ENCODE results near the gene SIVA1. TPM values are rescaled to one million over a fixed set of nuclear protein-coding genes. Genes with fewer than 3 reads are reported as not detected.

The SIVA1 gene
- total RNA-seq, 1 donor from 2014 or later = 96.0 TPM

DNA sequence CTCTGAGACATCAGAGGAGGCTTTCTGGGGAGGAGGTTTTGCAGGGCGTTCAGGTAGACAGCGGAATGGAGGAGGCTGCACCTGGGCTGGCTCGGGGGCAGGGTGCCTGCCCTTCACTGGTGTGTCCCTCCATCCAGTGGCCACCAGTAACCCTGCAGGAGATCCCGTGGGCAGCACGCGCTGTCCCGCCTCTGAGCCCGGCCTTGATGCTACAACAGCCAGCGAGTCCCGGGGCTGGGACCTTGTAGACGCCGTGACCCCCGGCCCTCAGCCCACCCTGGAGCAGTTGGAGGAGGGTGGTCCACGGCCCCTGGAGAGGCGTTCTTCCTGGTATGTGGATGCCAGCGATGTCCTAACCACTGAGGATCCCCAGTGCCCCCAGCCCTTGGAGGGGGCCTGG lies 38.9 kb upstream of the SIVA1 start:
- H3K4me1 Mint-ChIP-seq (ENCODE audit: low read depth) = no peaks in the 10 kb centered on the region
- intact Hi-C loops (cut with micrococcal nuclease) = no loop called here
- H3K9me3 Mint-ChIP-seq = no peaks in the 10 kb centered on the region
- H3K27ac Mint-ChIP-seq = no peak overlapping the region
- peaks cover 17% of the 10 kb centered on the region for H3K36me3 Mint-ChIP-seq (ENCODE audit: low read depth)
- H3K27me3 Mint-ChIP-seq (ENCODE audit: low read depth) = no peaks in the 10 kb centered on the region
- no peak for DNase-seq (ENCODE audit: low spot score)
- H3K4me3 Mint-ChIP-seq (ENCODE audit: low read depth) = no peak overlapping the region

DNA sequence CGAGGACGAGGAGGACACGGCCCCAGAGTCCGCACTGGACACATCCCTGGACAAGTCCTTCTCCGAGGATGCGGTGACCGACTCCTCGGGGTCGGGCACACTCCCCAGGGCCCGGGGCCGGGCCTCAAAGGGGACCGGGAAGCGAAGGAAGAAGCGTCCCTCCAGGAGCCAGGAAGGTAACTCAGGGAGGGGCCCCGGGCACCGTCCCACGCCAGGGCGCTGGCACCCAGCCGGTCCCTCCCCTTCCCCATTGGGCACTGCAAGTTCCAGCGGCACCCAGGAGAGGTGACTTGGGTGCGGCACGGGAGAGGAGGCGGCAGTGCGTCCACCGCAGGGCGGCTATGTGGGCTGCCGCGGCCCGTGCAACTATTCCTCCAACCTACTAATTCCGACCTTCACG lies 38.3 kb upstream of the SIVA1 start:
- no peak overlapping the region for H3K4me3 Mint-ChIP-seq (ENCODE audit: low read depth)
- no peaks in the 10 kb centered on the region for H3K9me3 Mint-ChIP-seq
- no peak for DNase-seq (ENCODE audit: low spot score)
- intact Hi-C loops (cut with micrococcal nuclease) = no loop called here
- no peaks in the 10 kb centered on the region for H3K4me1 Mint-ChIP-seq (ENCODE audit: low read depth)
- no peaks in the 10 kb centered on the region for H3K27me3 Mint-ChIP-seq (ENCODE audit: low read depth)
- H3K27ac Mint-ChIP-seq = no peak overlapping the region
- H3K36me3 Mint-ChIP-seq (ENCODE audit: low read depth) = peaks cover 18% of the 10 kb centered on the region

DNA sequence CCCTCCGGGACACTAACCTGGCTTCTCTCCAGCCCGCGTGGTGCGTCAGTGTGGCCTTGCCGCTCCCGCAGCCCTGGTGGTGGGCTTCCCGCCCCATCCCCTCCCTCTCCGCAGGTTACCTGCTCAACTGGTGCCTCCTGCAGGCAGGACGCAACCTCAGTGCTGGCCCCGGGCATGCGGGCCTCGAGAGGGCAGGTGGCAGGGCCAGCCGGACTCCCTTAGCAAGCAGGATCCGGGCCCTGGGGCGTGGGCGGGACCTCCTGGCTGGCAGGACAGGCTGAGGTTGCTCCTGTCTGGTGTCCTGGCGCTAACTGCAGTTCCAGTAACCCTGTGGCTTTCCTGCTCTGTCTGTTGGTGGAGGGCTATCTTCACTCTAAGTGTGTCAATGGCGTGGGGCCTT lies 37.5 kb upstream of the SIVA1 start:
- Mint-ChIP-seq H3K27me3 (ENCODE audit: low read depth) (no peaks in the 10 kb centered on the region), H3K4me1 (ENCODE audit: low read depth) (no peaks in the 10 kb centered on the region), H3K27ac (no peak overlapping the region), H3K4me3 (ENCODE audit: low read depth) (no peak overlapping the region), H3K9me3 (no peaks in the 10 kb centered on the region), H3K36me3 (ENCODE audit: low read depth) (peaks cover 18% of the 10 kb centered on the region)
- intact Hi-C loops (cut with micrococcal nuclease) = no loop called here
- no peak for DNase-seq (ENCODE audit: low spot score)

DNA sequence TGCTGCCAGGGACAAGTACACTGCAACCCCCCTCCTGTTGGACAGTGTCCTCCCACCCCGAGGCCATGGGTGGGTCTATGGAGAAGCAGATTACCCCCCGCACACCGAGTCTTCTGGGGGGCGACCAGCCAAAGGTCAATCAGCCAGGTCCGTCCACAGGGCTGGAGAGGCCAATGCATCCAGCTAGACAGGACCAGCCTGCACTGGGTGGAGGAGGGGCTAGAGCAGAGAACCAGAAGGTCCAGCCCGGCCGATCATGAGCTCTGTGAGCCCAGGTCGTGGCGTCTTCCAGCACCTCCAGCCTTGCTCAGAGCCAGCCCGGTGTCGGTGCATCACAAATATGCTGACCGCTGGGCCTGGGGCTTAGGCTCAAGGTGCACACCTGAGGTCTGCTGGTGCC lies 37.1 kb upstream of the SIVA1 start:
- intact Hi-C loops (cut with micrococcal nuclease) = no loop called here
- H3K4me3 Mint-ChIP-seq (ENCODE audit: low read depth) = no peak overlapping the region
- H3K27me3 Mint-ChIP-seq (ENCODE audit: low read depth) = no peaks in the 10 kb centered on the region
- DNase-seq (ENCODE audit: low spot score) = no peak
- H3K9me3 Mint-ChIP-seq = no peaks in the 10 kb centered on the region
- no peaks in the 10 kb centered on the region for H3K4me1 Mint-ChIP-seq (ENCODE audit: low read depth)
- peaks cover 17% of the 10 kb centered on the region for H3K36me3 Mint-ChIP-seq (ENCODE audit: low read depth)
- H3K27ac Mint-ChIP-seq = no peak overlapping the region

DNA sequence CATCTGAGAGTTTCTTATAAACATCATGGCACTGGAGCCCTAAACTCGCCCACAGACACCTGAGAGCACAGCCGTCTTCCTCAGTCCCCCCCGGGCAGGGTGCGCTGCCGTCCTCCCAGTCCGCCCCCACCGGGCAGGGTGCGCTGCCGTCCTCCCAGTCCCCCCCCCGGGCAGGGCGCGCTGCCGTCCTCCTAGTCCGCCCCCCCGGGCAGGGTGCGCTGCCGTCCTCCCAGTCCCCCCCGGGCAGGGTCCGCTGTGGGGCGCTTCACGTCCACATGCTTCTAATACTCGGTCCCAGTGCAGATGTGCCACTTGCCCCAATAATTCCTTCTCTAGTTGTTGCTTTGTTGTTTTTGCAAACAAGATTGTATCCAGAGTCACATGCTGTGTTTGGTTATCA lies 35.8 kb upstream of the SIVA1 start:
- Mint-ChIP-seq H3K27me3 (ENCODE audit: low read depth) (no peaks in the 10 kb centered on the region), H3K4me1 (ENCODE audit: low read depth) (no peaks in the 10 kb centered on the region), H3K36me3 (ENCODE audit: low read depth) (peaks cover 17% of the 10 kb centered on the region), H3K27ac (no peak overlapping the region), H3K9me3 (no peaks in the 10 kb centered on the region), H3K4me3 (ENCODE audit: low read depth) (no peak overlapping the region)
- no peak for DNase-seq (ENCODE audit: low spot score)
- intact Hi-C loops (cut with micrococcal nuclease) = no loop called here

DNA sequence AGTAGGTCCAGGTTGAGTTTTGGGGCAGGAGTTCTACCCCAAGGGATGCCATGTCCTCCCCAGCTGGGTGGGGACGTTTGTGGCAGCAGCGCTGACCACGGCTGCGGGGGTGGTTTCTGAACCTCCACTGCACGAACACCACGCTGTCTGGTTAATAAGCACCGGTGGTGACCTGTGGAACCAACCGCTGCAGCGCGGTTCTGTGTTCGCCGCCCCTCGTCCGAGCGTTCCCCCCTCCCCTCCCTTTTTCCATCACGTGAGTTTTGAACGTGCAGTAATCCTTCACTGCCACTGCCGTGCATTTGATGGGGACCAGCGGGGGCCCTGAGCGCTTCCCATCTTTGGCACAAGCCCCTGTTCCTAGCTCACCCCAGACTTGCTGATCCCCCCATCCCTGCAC lies 35.3 kb upstream of the SIVA1 start:
- H3K27me3 Mint-ChIP-seq (ENCODE audit: low read depth) = no peaks in the 10 kb centered on the region
- peaks cover 17% of the 10 kb centered on the region for H3K36me3 Mint-ChIP-seq (ENCODE audit: low read depth)
- no peak overlapping the region for H3K27ac Mint-ChIP-seq
- DNase-seq (ENCODE audit: low spot score) = no peak
- no peaks in the 10 kb centered on the region for H3K9me3 Mint-ChIP-seq
- intact Hi-C loops (cut with micrococcal nuclease) = no loop called here
- H3K4me3 Mint-ChIP-seq (ENCODE audit: low read depth) = no peak overlapping the region
- H3K4me1 Mint-ChIP-seq (ENCODE audit: low read depth) = no peaks in the 10 kb centered on the region

DNA sequence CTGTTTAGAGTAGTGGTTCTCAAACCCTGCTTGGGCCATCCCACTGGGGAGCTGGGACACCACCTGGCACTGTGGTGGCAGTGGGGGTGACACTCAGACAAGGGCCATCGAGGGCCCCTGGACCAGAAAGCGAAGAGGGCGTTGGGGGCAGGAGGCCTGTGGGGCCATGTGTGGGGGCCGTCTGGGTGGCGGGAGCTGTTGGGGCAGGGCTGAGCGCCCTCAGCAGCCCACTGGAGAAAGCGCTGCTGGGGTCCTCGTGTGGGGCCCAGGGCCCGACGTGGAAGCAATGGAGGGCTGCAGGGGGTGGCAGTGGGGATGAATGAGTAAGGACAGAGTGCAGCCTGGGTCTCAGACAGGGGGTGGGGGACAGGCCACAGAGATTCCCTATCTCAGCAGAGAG lies 34.8 kb upstream of the SIVA1 start:
- H3K27ac Mint-ChIP-seq = no peak overlapping the region
- no peak overlapping the region for H3K4me3 Mint-ChIP-seq (ENCODE audit: low read depth)
- no peak for DNase-seq (ENCODE audit: low spot score)
- H3K36me3 Mint-ChIP-seq (ENCODE audit: low read depth) = peaks cover 17% of the 10 kb centered on the region
- no peaks in the 10 kb centered on the region for H3K27me3 Mint-ChIP-seq (ENCODE audit: low read depth)
- H3K4me1 Mint-ChIP-seq (ENCODE audit: low read depth) = no peaks in the 10 kb centered on the region
- H3K9me3 Mint-ChIP-seq = no peaks in the 10 kb centered on the region
- intact Hi-C loops (cut with micrococcal nuclease) = no loop called here

DNA sequence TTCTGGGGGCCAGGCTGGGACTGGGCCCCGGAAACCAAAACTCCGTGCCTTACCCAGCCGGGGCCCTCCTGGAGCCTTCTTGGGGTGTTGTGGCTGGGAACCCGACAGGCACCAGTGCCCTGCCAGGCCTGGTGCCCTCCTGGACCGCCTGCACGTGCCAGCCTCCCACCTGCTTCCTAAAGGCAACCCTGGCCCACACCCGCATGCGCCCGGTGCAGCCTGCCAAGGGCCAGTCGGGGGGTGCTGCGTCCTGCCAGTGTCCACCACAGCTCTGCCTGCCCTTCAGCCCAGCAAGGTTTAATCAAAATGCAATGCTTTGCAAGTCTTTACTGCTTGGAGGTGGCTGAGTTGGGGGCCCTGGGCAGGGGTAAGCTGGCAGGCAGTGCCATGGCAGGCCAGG lies 34.1 kb upstream of the SIVA1 start:
- intact Hi-C loops (cut with micrococcal nuclease) = no loop called here
- no peak for DNase-seq (ENCODE audit: low spot score)
- H3K4me3 Mint-ChIP-seq (ENCODE audit: low read depth) = no peak overlapping the region
- peaks cover 15% of the 10 kb centered on the region for H3K36me3 Mint-ChIP-seq (ENCODE audit: low read depth)
- no peaks in the 10 kb centered on the region for H3K27me3 Mint-ChIP-seq (ENCODE audit: low read depth)
- no peak overlapping the region for H3K27ac Mint-ChIP-seq
- no peaks in the 10 kb centered on the region for H3K9me3 Mint-ChIP-seq
- no peaks in the 10 kb centered on the region for H3K4me1 Mint-ChIP-seq (ENCODE audit: low read depth)

DNA sequence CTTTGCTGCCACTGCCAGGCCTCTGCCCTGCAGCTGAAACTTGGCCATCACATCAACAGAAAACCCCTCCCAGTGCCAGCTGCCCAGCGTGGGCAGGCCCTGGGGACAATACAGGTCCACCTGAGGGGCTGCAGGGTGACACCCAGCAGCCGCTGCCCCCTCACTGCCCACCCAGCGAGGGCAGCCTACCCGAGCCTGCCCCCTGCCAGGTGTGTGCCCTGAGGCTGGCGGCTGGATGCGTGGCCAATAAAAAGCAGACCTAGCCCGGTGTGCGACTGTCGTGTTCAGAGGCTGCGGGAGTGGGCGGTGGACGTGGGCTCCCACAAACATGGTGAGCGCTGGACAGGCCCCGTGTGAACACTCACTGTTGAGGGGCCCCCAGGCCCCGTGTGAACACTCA lies 33.6 kb upstream of the SIVA1 start:
- H3K9me3 Mint-ChIP-seq = no peaks in the 10 kb centered on the region
- no peak overlapping the region for H3K4me3 Mint-ChIP-seq (ENCODE audit: low read depth)
- H3K27me3 Mint-ChIP-seq (ENCODE audit: low read depth) = no peaks in the 10 kb centered on the region
- H3K27ac Mint-ChIP-seq = no peak overlapping the region
- DNase-seq (ENCODE audit: low spot score) = no peak
- intact Hi-C loops (cut with micrococcal nuclease) = no loop called here
- H3K36me3 Mint-ChIP-seq (ENCODE audit: low read depth) = peaks cover 10% of the 10 kb centered on the region
- H3K4me1 Mint-ChIP-seq (ENCODE audit: low read depth) = no peaks in the 10 kb centered on the region

DNA sequence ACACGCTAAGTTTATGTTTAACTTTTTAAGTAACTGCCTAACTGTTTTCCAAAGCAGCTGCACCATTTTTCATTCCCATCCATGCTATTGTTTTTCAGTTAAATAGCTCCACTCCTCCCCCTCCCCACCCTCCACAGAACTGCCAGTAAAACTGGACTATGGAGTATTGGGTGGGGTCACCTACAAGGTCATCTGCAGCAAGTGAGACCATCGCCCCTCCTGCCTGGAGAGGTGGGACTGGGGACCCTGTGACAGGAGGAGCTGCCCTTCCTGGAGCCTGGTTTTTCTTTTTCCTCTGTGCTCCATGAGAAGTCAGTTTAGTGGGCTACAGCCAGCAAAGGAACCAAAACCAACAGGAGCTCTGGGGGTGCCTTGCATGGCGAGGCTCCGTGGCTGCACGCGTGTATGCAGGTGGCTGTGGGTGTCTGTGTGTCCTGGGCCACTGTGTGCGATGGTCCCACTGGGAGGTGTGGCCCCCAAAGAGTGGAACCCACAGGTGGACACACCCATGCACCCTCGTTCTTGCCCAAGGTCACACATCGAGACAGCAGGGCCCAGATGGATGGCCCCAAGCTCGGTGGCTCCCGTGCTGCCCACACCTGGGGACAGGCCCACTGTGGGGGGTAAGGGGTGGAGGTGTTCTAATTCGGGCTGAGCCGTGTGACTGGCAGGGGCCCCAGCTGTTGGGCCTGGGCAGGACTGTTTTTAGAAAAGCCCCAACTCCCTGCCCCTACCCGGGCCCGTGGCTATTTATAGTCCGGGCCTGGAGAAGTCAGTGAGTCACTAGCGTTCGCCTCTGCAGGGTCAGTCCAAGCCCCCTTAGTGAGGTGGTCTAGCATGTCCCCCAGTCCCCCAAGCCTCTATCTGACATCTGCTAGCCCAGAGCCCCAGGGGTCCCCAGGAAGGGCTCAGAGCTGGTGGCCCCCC lies 31.2 kb upstream of the SIVA1 start:
- Mint-ChIP-seq H3K4me1 (ENCODE audit: low read depth) (no peaks in the 10 kb centered on the region), H3K4me3 (ENCODE audit: low read depth) (no peak overlapping the region), H3K36me3 (ENCODE audit: low read depth) (peaks cover 5% of the 10 kb centered on the region), H3K27me3 (ENCODE audit: low read depth) (no peaks in the 10 kb centered on the region), H3K27ac (no peak overlapping the region), H3K9me3 (no peaks in the 10 kb centered on the region)
- intact Hi-C loops (cut with micrococcal nuclease) = no loop called here
- DNase-seq (ENCODE audit: low spot score) = no peak

DNA sequence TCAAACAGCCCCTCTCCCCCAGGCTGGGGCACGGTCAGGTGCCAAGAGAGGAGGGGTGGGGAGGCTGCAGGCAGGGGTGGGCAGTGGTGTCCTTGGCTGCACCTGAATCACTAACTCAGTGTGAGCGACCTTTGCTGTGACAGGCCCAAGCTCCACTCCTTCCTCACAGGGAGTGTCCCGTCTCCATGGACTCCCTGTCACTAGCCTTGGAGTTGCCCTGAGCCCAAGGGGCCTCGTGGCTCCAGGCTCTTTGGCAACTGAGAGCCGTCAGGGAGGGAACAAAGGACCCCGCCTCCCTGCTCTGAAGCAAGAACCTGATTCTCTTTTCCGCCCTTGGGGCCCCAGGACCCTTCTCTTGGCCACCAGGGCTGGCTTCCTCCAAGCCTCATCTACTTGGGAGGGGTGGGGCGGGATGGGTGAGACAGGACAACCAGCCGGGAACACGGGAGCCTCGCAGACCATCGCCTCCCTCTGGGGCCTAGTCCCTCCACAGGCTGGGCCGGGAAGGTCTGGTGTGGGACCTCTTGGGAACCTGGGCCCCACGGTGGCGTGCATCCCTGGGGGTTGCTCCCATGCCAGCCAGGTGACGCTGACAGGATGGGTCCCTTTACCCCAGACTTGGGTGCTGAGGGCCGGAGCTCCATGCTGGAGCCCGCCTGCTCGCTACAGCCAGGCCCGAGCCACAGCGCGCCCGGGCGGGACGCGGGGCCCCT lies 29.9 kb upstream of the SIVA1 start:
- intact Hi-C loops (cut with micrococcal nuclease) = no loop called here

DNA sequence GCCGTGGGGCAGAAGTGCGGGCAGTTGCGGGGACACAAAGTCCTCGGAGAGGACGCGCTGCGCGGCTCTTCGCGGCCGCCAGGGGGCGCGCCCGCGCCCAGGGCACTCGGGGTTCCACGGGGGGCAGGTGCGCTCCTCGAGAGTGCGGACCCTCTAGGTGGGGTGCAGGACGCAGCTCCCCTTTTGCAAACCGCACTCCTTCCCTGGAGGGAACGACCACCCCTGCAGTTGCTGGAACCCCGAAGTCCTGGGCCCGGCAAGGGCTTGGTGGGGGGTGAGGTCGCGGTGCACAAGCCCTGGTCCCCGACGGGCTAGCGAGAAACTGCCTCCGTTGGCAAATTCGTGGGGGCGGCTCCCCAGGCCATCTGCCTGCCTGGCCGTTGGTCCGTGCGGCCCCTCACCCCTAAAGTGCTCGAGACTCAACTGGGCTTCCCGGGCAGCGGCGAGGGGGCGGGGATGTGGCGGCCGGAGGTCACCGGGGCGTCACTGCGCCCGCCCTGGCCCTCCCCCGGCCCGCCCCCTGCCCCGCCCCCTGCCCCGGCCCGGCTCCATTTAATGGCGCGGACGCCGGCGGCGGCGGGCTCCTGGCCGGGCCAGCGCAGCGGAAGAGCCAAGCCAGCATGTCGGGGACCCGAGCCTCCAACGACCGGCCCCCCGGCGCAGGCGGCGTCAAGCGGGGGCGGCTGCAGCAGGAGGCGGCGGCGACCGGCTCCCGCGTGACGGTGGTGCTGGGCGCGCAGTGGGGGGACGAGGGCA lies 29.1 kb upstream of the SIVA1 start, which contains the start of gene ADSS1:
Gene ADSS1, plus strand, starts transcription at position 579 of the 756 bp plus-strand sequence. Its CDS starts 42 bp downstream, at position 621.
- DNase-seq (ENCODE audit: low spot score) = peak; percentile 54
- intact Hi-C loops (cut with micrococcal nuclease) = loop anchor here (2.0 kb wide), 1 partner anchor 29 kb away; the partner anchor contains the start of gene SIVA1
- peak within 1 kb of the TSS; percentile 58 for H3K4me3 Mint-ChIP-seq (ENCODE audit: low read depth)
- no peak within 1 kb of the TSS for H3K27ac Mint-ChIP-seq
- no peaks in the 10 kb centered on the region for H3K4me1 Mint-ChIP-seq (ENCODE audit: low read depth)
- H3K9me3 Mint-ChIP-seq = no peaks in the 10 kb centered on the region
- H3K27me3 Mint-ChIP-seq (ENCODE audit: low read depth) = no peaks in the 10 kb centered on the region
- peaks cover 5% of the 10 kb centered on the region for H3K36me3 Mint-ChIP-seq (ENCODE audit: low read depth)

More for the DNA sequence above, 29.9 kb upstream of the SIVA1 start:
- DNase-seq (ENCODE audit: low spot score) = no peak
- no peaks in the 10 kb centered on the region for H3K27me3 Mint-ChIP-seq (ENCODE audit: low read depth)
- H3K27ac Mint-ChIP-seq = no peak overlapping the region
- H3K36me3 Mint-ChIP-seq (ENCODE audit: low read depth) = peaks cover 5% of the 10 kb centered on the region
- no peak overlapping the region for H3K4me3 Mint-ChIP-seq (ENCODE audit: low read depth)
- H3K4me1 Mint-ChIP-seq (ENCODE audit: low read depth) = no peaks in the 10 kb centered on the region
- no peaks in the 10 kb centered on the region for H3K9me3 Mint-ChIP-seq

All from activated T-helper 2 cell treated with anti-CD3 and anti-CD28 coated beads, Interferon-gamma antibody, Interleukin-2, Interleukin-4, amounts not matched to agents 10 μg/mL and 5 μg/mL and 100 μg/mL, durations not matched to agents 14 hours and 24 hours and 36 hours (primary cell).